Measurements from ENCODE around the gene AKNA. TPM values are rescaled to one million over a fixed set of nuclear protein-coding genes. Genes with fewer than 3 reads are reported as not detected.

AKNA gene
- polyA plus RNA-seq, 2 of the 4 experiments (the other 2 are of a cell fraction) = 2.7 to 4.6 TPM

DNA sequence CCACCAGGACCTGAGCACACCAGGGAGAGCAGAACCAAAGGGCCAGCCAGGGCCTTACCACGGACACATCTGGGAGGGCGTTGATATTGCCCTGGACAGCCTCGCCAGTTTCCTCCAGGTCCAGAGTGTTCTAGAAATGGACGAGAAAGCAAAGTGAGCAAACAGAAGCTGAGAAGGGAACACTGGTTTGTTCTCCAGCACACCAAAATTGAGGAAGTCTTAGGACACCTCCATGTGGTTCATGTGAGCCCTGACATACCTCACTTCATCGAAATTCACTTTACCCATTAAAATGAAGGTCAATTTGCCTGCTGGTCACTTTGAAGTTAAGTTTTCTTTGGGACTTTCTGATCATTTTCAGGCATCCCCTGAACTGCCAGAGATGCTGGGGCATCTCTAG lies 20.1 kb upstream of the AKNA start:
- no peaks in the 10 kb centered on the region for H3K4me1 ChIP-seq
- 73% methylated on average over 5 of the region's 5 CpGs for WGBS (ENCODE audit: missing lambda C conversion rate)
- FAIRE-seq = no peak
- ChIA-PET POLR2A (no interaction called here), CTCF (interaction anchor here (1.2 to 11.9 kb wide), 16 partner anchors 8 to 607 kb away, joined by 3 to 160 read pairs (median 10); partner anchors contain the start of gene TEX48)
- DNase-seq (ENCODE audit: low read depth in 1 of 2, low spot score in 1 of 2) = no peak
- H3K9me3 ChIP-seq = no peaks in the 10 kb centered on the region
- no peak overlapping the region for H3K4me3 ChIP-seq
- TF ChIP-seq CHD4 (IDR thresholded peaks at IDR 0.05; ENCODE audit: borderline replicate concordance) (no peak), SREBF2 (IDR thresholded peaks at IDR 0.05) (no peak), ZSCAN20 (CRISPR knock-in tag; IDR thresholded peaks at IDR 0.05) (no peak), MAFK (IDR thresholded peaks at IDR 0.05; ENCODE audit: partially characterized antibody) (no peak), RARB (CRISPR knock-in tag; IDR thresholded peaks at IDR 0.05) (no peak), JUNB (IDR thresholded peaks at IDR 0.05) (no peak), CEBPB (IDR thresholded peaks at IDR 0.05) (no peak), TFCP2L1 (CRISPR knock-in tag; IDR thresholded peaks at IDR 0.05) (no peak), EP300 (IDR thresholded peaks at IDR 0.05) (no peak), SMC3 (IDR thresholded peaks at IDR 0.05) (no peak), CBX8 (IDR thresholded peaks at IDR 0.05) (no peak), BHLHE40 (IDR thresholded peaks at IDR 0.05; ENCODE audit: low read depth, low read length) (no peak), HOXA7 (CRISPR knock-in tag; IDR thresholded peaks at IDR 0.05) (no peak), CBX2 (IDR thresholded peaks at IDR 0.05; ENCODE audit: borderline replicate concordance, low read depth) (no peak), POLR2AphosphoS2 (conservative IDR thresholded peaks at IDR 0.05; ENCODE audit: low read length) (no peak), RNF2 (IDR thresholded peaks at IDR 0.05; ENCODE audit: borderline replicate concordance, low read depth) (no peak), HEYL (CRISPR knock-in tag; IDR thresholded peaks at IDR 0.05) (no peak), GATA3 (IDR thresholded peaks at IDR 0.05; ENCODE audit: borderline replicate concordance) (no peak)
- TF ChIP-seq, protein P1, sequence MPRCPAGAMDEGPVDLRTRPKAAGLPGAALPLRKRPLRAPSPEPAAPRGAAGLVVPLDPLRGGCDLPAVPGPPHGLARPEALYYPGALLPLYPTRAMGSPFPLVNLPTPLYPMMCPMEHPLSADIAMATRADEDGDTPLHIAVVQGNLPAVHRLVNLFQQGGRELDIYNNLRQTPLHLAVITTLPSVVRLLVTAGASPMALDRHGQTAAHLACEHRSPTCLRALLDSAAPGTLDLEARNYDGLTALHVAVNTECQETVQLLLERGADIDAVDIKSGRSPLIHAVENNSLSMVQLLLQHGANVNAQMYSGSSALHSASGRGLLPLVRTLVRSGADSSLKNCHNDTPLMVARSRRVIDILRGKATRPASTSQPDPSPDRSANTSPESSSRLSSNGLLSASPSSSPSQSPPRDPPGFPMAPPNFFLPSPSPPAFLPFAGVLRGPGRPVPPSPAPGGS (IDR thresholded peaks at IDR 0.05) = no peak
- TF ChIP-seq, protein P2, sequence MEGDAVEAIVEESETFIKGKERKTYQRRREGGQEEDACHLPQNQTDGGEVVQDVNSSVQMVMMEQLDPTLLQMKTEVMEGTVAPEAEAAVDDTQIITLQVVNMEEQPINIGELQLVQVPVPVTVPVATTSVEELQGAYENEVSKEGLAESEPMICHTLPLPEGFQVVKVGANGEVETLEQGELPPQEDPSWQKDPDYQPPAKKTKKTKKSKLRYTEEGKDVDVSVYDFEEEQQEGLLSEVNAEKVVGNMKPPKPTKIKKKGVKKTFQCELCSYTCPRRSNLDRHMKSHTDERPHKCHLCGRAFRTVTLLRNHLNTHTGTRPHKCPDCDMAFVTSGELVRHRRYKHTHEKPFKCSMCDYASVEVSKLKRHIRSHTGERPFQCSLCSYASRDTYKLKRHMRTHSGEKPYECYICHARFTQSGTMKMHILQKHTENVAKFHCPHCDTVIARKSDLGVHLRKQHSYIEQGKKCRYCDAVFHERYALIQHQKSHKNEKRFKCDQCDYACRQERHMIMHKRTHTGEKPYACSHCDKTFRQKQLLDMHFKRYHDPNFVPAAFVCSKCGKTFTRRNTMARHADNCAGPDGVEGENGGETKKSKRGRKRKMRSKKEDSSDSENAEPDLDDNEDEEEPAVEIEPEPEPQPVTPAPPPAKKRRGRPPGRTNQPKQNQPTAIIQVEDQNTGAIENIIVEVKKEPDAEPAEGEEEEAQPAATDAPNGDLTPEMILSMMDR (IDR thresholded peaks at IDR 0.05) = no peak
- H3K27ac ChIP-seq = no peak overlapping the region
- ATAC-seq = no peak
- H3K4me2 ChIP-seq = no peak overlapping the region

DNA sequence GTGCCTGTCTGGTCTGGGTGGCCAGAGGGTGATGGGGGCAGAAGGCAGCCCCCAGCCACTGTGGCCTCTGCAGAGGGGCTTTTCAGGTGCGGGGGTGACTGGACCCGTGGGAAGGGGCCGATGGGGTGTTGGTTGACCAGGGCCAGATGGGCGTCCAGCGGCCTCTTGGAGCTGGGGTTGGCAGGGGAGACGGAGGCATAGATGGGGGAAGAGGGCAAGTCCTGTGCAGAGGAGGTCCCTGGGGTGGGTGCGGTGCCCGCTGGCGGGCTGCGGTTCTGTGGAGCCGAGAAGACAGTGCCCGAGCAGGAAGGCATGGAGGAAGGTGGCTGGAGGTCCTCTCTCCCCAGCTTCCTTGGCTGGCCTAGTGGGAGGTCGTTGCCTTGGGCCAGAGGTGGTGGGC lies 18.7 kb upstream of the AKNA start:
- no peak for TF ChIP-seq SREBF2 (IDR thresholded peaks at IDR 0.05)
- TF ChIP-seq NPAS2 (CRISPR knock-in tag; IDR thresholded peaks at IDR 0.05; ENCODE audit: borderline replicate concordance) = no peak
- TF ChIP-seq ESRRA (IDR thresholded peaks at IDR 0.05; ENCODE audit: borderline replicate concordance, low read length) = no peak
- no peak for TF ChIP-seq KDM1A (IDR thresholded peaks at IDR 0.05; ENCODE audit: low read depth)
- TF ChIP-seq HOXA7 (CRISPR knock-in tag; IDR thresholded peaks at IDR 0.05) = no peak
- TF ChIP-seq RNF2 (IDR thresholded peaks at IDR 0.05; ENCODE audit: borderline replicate concordance, low read depth) = no peak
- TF ChIP-seq, protein P3, sequence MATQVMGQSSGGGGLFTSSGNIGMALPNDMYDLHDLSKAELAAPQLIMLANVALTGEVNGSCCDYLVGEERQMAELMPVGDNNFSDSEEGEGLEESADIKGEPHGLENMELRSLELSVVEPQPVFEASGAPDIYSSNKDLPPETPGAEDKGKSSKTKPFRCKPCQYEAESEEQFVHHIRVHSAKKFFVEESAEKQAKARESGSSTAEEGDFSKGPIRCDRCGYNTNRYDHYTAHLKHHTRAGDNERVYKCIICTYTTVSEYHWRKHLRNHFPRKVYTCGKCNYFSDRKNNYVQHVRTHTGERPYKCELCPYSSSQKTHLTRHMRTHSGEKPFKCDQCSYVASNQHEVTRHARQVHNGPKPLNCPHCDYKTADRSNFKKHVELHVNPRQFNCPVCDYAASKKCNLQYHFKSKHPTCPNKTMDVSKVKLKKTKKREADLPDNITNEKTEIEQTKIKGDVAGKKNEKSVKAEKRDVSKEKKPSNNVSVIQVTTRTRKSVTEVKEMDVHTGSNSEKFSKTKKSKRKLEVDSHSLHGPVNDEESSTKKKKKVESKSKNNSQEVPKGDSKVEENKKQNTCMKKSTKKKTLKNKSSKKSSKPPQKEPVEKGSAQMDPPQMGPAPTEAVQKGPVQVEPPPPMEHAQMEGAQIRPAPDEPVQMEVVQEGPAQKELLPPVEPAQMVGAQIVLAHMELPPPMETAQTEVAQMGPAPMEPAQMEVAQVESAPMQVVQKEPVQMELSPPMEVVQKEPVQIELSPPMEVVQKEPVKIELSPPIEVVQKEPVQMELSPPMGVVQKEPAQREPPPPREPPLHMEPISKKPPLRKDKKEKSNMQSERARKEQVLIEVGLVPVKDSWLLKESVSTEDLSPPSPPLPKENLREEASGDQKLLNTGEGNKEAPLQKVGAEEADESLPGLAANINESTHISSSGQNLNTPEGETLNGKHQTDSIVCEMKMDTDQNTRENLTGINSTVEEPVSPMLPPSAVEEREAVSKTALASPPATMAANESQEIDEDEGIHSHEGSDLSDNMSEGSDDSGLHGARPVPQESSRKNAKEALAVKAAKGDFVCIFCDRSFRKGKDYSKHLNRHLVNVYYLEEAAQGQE (IDR thresholded peaks at IDR 0.05) = no peak
- TF ChIP-seq NFE2L2 (conservative IDR thresholded peaks at IDR 0.05; ENCODE audit: low read length) = no peak
- TF ChIP-seq, protein P4, sequence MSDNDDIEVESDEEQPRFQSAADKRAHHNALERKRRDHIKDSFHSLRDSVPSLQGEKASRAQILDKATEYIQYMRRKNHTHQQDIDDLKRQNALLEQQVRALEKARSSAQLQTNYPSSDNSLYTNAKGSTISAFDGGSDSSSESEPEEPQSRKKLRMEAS (IDR thresholded peaks at IDR 0.05) = no peak
- TF ChIP-seq, protein P1 (IDR thresholded peaks at IDR 0.05) = no peak
- TF ChIP-seq HDAC2 (IDR thresholded peaks at IDR 0.05) = no peak
- TF ChIP-seq CHD2 (IDR thresholded peaks at IDR 0.05; ENCODE audit: low read length, partially characterized antibody) = no peak
- TF ChIP-seq MAZ (IDR thresholded peaks at IDR 0.05; ENCODE audit: borderline replicate concordance, low read depth, low read length) = no peak
- TF ChIP-seq FOXS1 (CRISPR knock-in tag; IDR thresholded peaks at IDR 0.05) = no peak
- no peak for TF ChIP-seq TFCP2L1 (CRISPR knock-in tag; IDR thresholded peaks at IDR 0.05)
- TF ChIP-seq, protein P5, sequence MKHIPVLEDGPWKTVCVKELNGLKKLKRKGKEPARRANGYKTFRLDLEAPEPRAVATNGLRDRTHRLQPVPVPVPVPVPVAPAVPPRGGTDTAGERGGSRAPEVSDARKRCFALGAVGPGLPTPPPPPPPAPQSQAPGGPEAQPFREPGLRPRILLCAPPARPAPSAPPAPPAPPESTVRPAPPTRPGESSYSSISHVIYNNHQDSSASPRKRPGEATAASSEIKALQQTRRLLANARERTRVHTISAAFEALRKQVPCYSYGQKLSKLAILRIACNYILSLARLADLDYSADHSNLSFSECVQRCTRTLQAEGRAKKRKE (CRISPR knock-in tag; IDR thresholded peaks at IDR 0.05; ENCODE audit: low read depth) = no peak
- DNase-seq (ENCODE audit: low read depth in 1 of 2, low spot score in 1 of 2) (no peak), FAIRE-seq (no peak), ATAC-seq (no peak)
- no peaks in the 10 kb centered on the region for H3K4me1 ChIP-seq
- H3K27ac ChIP-seq = no peak overlapping the region
- CTCF ChIA-PET = interaction anchor here (0.6 to 11.9 kb wide), 54 partner anchors 10 to 636 kb away, joined by 3 to 160 read pairs (median 7); partner anchors contain the start of genes AKNA and TEX48
- POLR2A ChIA-PET = no interaction called here
- H3K9me3 ChIP-seq = no peaks in the 10 kb centered on the region
- H3K4me3 ChIP-seq = no peak overlapping the region
- WGBS (ENCODE audit: missing lambda C conversion rate) = 86% methylated on average over 10 of the region's 13 CpGs
- no peak overlapping the region for H3K4me2 ChIP-seq
